HG03565 (cell line): ENCODE results near the gene TCN1.
"Not testable (repeated sequence)": the region's sequence is repeated elsewhere in the genome, so short reads cannot be mapped to it uniquely, and the experiment has no call there.

Experiments
- ATAC-seq: cut with Tn5 transposase; IDR thresholded peaks from one replicate; pipeline ENCODE4 v1.9.1; 2021; ENCODE audit warnings: mild to moderate bottlenecking, moderate library complexity; ENCODE audit not compliant: unreplicated experiment

Gene TCN1

DNA sequence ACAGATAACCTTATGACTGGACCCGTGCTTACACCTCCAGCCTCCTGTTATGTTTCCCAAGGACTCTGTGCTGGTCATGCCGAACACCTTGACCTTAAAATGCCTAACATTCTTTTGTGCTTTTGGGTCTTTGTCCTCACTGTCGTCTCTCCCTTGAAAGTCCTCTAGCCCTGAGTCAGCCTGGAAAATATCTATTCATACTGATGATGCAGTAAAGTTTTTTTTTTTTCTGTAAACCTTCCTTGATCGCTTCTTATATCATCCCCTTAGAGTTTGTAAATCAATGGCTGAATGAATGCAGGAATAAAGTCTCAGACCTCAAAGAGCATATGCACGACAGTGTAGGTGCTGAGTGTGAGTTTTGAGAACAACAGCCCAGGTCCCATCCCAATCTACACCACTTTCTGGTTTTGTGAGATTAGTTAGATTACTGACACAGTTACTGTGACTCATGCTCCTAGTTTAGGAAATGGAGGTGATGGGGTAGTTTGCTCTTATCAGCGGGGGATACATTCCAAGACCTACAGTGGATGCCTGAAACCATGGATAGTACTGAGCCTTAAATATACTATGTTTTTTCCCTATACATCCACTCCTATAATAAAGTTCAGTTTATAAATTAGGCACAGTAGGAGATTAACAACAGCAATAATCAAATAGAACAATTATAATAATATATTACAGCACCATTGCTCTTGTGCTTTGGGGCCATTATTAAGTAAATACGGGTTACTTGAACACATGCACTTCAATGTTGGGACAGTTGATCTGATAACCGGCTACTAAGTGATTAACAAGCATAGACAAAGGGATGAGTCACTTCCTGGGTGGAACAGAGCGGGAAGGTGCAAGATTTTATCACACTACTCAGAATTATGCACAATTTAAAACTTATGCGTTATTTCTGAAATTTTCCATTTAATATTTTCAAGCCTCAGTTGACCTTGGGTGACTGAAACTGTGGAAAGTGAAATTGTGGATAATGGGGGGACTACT, 8.6 kb downstream of the TCN1 start:
- no peak for ATAC-seq

DNA sequence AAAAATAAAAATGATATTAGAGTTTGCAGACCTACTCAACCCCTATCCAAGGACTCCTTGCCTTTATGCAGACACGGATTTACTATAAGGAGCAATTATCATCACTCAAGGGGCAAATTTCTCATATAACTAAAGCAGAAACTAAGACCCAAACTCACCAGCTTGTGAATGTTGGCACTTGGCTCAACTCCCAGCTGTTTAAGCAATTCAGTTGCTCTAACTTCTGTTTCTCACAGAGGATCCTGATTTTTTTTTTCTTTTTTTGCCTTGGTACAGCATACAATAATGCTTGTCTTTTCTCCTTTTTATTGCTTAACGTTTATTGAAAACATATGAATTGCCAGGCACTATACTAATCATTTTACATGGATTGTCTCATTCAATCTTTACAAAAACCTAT, 11.4 kb downstream of the TCN1 start:
- ATAC-seq: no peak

DNA sequence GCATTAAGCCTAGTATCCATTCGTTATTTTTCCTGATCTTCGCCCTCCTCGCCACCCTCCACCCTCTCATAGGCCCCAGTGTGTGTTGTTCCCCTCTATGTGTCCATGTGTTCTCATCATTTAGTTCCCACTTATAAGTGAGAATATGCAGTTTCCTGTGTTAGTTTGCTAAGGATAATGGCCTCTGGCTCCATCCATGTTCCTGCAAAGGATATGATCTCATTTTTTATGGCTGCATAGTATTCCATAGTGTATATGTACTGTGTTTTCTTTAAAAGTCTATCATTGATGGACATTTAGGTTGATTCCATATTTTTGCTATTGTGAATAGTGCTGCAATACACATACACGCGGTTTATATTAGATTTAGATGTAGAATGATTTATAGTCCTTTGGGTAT, 14.9 kb downstream of the TCN1 start:
- ATAC-seq: not testable (repeated sequence)

- ATAC-seq: not testable (repeated sequence)
These were observed 16.7 kb downstream of the TCN1 start for GRCh38 chr11:59849551-59849950.

DNA sequence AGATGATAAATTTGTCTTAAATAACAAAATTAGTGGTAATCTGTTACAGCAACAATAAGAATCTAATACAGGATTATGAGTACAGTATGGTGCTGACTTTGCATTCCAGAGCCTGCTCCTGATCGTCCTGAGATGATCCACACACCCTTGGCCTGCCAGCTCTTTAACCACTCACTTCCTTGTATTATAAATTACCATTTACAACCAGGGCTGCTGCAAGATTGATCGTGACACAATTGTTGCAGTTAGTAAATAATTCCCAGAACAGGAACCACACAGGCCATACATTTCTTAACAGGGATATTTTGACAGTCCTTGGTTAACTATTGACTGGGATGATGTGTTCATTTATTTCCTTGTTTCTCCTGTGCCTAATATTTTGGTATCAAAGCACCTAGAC, 17.2 kb downstream of the TCN1 start:
- ATAC-seq: no peak

- ATAC-seq: not testable (repeated sequence)
These were observed 17.8 kb downstream of the TCN1 start for GRCh38 chr11:59848439-59848838.

- no peak for ATAC-seq
These were observed 18.7 kb downstream of the TCN1 start for GRCh38 chr11:59847626-59848025.

GRCh38 chr11:59846556-59846955, 19.7 kb downstream of the TCN1 start:
- no peak for ATAC-seq

DNA sequence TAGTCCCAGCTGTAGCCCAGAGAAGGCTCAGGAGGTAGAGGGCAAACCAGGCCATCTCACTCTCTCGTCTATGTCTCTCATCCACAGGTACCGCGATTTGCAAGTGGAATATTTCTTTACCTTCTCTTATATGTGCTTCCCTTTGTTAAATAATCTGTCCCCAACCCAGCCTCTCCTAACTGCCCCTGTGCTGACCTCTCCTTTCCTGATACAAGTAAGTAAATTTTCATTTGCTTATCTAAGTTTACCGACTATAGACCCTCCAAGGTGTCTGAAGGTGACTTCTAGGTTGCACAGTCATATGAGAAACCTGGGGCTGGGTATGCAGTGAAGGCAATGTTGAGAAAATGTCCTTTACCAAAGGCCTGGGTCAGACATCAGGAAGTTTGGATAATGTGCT, 20.9 kb downstream of the TCN1 start, which contains the start of gene CBLIF:
Gene CBLIF, minus strand, starts transcription at position 101 of the 400 bp plus-strand sequence. Its CDS starts 46 bp downstream, at position 55.
- ATAC-seq: no peak

- no peak for ATAC-seq
These were observed 24.0 kb downstream of the TCN1 start for GRCh38 chr11:59842316-59842715.

DNA sequence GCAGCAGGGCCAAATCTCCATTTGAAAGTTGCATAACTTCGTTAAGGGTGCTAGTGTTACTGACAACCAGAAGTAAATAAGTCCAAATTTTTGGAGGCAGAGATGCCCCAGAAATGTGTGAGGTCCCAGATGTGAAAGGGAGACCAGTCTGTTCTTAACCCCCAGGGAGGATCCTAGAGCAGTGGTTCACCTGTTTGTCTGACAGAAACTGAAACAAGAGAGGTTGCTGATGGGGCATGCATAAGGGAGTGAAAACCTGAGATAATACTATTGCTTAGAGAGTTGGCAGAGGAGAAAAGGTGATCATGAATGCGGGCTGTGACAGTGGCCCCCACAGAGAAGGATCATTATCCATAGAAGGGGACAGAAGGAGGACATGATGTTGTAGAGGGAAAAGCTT, 24.8 kb downstream of the TCN1 start:
- no peak for ATAC-seq

DNA sequence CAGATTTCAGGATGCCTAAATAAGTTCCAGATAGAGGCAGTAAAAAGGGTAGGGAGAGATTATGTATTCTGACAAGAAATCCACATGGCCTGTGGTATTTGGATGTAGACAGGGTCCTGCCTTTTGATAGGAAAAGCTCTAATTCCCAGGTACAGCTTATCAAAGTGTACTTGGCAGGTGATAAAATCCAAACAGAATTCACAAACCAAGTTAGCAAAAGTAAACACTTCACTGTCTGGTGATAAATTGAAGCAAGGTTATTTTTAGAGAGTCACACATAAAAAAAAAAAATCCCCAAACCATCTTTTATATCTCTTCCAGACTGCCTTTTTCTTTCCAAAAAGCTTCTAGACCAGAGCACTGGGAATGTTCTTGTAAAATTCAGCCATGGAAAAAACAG, 26.7 kb downstream of the TCN1 start:
- no peak for ATAC-seq

DNA sequence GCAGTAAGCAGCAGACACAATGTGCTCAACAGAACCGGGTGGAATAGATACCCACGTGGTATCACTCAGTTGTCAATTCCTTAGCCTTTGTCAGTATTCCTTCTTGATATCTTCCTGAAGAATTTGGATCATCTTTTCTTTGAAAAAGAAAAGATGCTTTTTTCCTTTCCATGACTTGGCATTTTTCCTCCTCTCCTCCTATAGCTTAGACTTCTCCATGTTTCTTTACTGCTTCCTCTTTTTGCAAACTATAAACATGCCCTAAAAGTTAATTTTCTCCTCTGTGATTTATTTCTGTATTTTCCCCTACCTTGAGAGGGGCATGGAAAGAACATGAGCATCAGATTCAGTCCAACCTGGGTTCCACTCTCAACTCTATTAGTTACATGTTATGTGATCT, 32.7 kb downstream of the TCN1 start:
- ATAC-seq: no peak

DNA sequence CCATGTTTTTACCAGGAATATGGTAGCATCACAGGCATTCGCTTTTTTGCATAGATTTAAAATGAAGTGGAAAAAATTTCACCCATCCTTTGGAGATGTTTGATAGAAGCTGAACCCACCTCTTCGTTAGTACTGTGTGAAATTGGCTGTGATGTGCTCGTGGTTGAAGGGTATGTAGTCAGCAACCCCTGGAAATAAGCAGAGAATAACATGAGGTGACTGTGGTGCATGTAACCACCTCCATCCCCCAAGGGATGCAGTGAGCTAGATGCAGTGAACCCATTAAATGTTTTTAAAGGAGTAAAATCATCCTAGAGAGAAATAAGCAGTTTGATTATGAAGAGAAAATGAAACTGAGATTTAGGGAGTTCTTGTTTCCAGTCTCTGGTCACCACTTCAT, 36.9 kb downstream of the TCN1 start:
- ATAC-seq: no peak

DNA sequence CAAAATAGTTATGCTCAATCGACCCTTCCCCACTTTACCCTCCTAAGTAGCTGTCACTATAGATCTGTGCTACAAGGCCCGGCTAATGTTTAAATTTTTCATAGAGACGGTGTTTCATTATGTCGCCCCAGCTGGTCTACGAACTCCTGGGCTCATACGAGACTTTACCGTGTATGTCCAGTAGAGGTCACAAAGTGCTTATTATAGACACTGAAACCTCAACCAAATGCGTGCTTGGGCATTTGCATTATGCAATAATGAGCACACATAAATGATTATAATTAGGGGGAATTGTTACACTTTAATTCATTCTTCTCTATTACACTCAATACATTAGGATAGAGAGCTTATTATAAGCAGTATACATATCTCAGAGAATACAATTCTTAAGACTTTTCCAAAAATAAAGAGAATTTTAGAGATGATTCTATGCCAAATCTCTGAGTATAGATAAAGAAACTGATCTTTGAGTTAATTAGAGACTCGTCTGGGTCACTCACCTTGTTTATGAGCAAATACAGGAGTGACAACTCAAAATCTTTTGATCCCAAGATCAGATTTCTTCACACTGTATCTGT, 43.2 kb downstream of the TCN1 start:
- ATAC-seq: peak; percentile 94

GRCh38 chr11:59818572-59818971, 47.7 kb downstream of the TCN1 start:
- no peak for ATAC-seq

DNA sequence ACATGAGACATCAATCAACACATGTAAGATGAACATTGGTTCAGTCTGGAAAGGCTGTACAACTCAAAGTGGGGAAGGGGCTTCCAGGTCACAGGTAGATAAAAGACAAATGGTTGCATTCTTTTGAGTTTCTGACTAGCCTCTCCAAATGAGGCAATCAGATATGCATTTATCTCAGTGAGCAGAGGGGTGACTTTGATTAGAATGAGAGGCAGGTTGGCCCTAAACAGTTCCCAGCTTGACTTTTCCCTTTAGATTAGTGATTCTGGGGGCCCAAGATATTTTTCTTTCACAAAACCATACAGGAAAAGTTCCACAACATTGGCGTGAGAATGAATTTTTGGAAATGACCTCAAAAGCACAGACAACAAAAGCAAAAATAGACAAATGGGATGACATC, 49.9 kb downstream of the TCN1 start:
- not testable (repeated sequence) for ATAC-seq

GRCh38 chr11:59815754-59816153, 50.5 kb downstream of the TCN1 start:
- no peak for ATAC-seq

GRCh38 chr11:59814021-59814420, 52.3 kb downstream of the TCN1 start:
- no peak for ATAC-seq

- no peak for ATAC-seq
These were observed 52.9 kb downstream of the TCN1 start for GRCh38 chr11:59813364-59813763.

DNA sequence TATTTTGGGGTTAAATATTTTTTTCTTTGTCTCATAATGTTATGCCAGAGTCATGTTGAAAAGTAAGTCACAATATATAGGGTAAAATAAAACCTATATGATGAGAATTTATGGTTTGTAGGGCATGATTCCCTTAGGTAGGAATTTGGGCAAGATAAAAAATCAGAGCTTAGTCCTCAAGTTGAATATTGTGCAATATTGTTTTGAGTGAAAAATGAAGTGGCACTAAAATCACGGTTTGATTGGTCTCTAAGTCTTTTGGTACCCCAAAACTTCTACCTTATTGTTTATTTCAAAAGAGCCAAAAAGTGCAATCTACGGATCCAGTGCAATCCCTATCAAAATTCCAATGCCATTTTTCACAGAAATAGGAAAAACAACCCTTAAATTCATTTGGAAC, 54.1 kb downstream of the TCN1 start:
- ATAC-seq: no peak

DNA sequence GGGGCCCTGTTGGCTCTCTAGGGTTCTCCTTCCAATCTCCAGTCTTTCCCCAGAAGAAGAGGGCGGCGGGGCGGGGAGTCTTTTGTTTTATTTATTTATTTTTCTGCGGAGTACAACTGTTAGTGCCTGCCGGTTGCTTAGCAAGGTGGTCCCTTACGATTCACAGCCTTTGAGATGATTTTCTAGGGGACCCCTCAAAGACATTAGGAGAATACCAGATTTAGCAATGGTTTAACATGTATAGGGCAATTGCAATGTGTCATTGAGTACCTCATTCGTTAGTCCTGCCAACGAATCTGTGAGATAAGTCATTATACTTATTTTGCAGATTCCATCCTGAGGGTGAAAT, 55.4 kb downstream of the TCN1 start:
- no peak for ATAC-seq
